ENCODE measurements around the gene ARRB1. TPM values are rescaled to one million over a fixed set of nuclear protein-coding genes. Genes with fewer than 3 reads are reported as not detected.

Gene ARRB1
- total and polyA plus RNA-seq, 2 of the 13 experiments (the other 11 are each of a cell fraction or from before 2014, with no cell fraction given): 22.5 to 35.7 TPM

DNA sequence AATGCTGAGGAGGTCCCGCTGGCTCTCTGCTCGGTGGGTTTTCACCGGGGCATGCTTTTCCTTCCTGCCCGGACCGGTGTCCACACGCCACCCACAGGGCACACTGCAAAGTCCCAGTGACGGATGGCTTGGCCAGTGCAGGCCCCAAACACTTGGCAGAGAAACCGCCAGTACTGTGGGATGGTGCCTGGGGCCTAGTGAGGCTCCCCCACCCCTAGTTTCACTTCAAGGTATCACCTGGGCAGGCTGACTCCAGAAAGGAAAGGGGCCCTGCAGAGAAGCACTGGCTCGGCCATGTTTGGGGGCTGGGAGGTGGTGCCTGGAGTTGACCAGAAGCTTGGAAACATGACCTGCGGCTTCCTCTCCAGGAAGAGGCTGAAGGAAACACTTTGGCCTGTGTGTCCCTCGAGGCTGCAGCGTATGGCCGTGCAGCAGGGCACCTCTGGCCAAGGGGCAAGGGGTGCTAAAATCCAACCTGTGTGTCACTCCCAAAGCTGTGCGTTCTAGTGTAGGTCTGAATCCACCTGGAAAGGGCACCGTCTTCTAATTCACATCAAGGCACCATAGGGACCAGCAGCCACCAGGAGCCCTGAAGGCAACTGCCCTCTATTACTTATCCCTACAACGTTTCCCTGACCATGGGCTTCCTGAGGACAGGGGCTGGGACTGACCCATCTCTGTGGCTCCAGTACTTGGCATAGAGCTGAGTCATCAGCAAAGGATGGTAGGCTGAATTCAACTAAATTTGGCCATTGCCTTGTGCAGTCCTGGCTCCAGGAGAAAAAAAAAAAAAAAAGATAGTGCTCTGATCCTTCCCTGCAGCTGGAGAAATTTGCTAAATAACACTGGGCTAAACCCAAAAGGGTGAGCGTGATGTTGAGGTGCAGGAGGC is 88.3 kb downstream of the ARRB1 start:
- no peak overlapping the region for H3K4me2 ChIP-seq (ENCODE audit: low read depth, low read length)
- H3K9ac ChIP-seq (ENCODE audit: insufficient read depth, low read depth, low read length): no peak overlapping the region
- H3K27ac ChIP-seq (ENCODE audit: extremely low read length, insufficient read depth, low read length): no peak overlapping the region
- H3K4me1 ChIP-seq (ENCODE audit: insufficient read depth, low read length): peaks cover 26% of the 10 kb centered on the region
- intact Hi-C loops (cut with micrococcal nuclease; ENCODE audit: unreplicated experiment): no loop called here
- no peaks in the 10 kb centered on the region for H3K9me3 ChIP-seq (ENCODE audit: low read length)
- ChIA-PET POLR2A (no interaction called here), CTCF (ENCODE audit: low intra/inter-chr PET ratio, low total read pairs) (no interaction called here)
- BruUV-seq (replicated peaks): no TSS peak
- in situ Hi-C loops (cut with HindIII; ENCODE audit: extremely low pct_ligation_motif_present, low pct_unique_long_range_greater_than_20kb): no loop called here
- no peak overlapping the region for H2AFZ ChIP-seq (ENCODE audit: low read length)
- H4K20me1 ChIP-seq (ENCODE audit: insufficient read depth, low read length): no peaks in the 10 kb centered on the region
- 0 out of 5 replicates have a peak, but pooled peaks cover 0 to 3% of the 10 kb centered on the region in 2 experiments for H3K36me3 ChIP-seq (replicated peaks in 1 of 2; ENCODE audit: control insufficient read depth in 1 of 2, insufficient read depth in 2 of 2, low read length in 2 of 2)
- FAIRE-seq (no peak), ATAC-seq (peak; percentile 13), DNase-seq (ENCODE audit: low spot score) (no peak)
- peaks cover 0 to 5% of the 10 kb centered on the region in 2 experiments; a peak in 1 of 5 replicates for H3K27me3 ChIP-seq (ENCODE audit: control insufficient read depth in 1 of 2, insufficient read depth in 2 of 2, low read length in 2 of 2)
- WGBS (ENCODE audit: low lambda C conversion rate): 58% methylated on average over 4 of the region's 17 CpGs
- no peak overlapping the region for H3K4me3 ChIP-seq (replicated peaks in 1 of 3; ENCODE audit: insufficient read depth in 1 of 3, low read depth in 2 of 3, low read length in 3 of 3)
- H3K79me2 ChIP-seq (ENCODE audit: insufficient read depth, low read length): no peaks in the 10 kb centered on the region
- TF ChIP-seq AKAP8 (CRISPR knock-in tag; IDR thresholded peaks at IDR 0.05) (peak; percentile 69; the same call in 1 of the 2 replicates), ZNF124 (CRISPR knock-in tag; IDR thresholded peaks at IDR 0.05) (no peak), AGO2 (optimal IDR thresholded peaks at IDR 0.05; ENCODE audit: low read depth, low read length) (peak; percentile 97), ZNF883 (CRISPR knock-in tag; IDR thresholded peaks at IDR 0.05; ENCODE audit: not compliant biosample characterization) (peak; percentile 15), TAF1 (CRISPR knock-in tag; IDR thresholded peaks at IDR 0.05) (no peak), ZC3H13 (CRISPR knock-in tag; IDR thresholded peaks at IDR 0.05) (peak; percentile 60), KLF9 (CRISPR knock-in tag; IDR thresholded peaks at IDR 0.05; ENCODE audit: low read depth) (no peak), ZNF841 (CRISPR knock-in tag; IDR thresholded peaks at IDR 0.05; ENCODE audit: borderline replicate concordance) (no peak)
- TF ChIP-seq, protein P1, sequence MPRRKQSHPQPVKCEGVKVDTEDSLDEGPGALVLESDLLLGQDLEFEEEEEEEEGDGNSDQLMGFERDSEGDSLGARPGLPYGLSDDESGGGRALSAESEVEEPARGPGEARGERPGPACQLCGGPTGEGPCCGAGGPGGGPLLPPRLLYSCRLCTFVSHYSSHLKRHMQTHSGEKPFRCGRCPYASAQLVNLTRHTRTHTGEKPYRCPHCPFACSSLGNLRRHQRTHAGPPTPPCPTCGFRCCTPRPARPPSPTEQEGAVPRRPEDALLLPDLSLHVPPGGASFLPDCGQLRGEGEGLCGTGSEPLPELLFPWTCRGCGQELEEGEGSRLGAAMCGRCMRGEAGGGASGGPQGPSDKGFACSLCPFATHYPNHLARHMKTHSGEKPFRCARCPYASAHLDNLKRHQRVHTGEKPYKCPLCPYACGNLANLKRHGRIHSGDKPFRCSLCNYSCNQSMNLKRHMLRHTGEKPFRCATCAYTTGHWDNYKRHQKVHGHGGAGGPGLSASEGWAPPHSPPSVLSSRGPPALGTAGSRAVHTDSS (CRISPR knock-in tag; conservative IDR thresholded peaks at IDR 0.05): no peak
- TF ChIP-seq, protein P2, sequence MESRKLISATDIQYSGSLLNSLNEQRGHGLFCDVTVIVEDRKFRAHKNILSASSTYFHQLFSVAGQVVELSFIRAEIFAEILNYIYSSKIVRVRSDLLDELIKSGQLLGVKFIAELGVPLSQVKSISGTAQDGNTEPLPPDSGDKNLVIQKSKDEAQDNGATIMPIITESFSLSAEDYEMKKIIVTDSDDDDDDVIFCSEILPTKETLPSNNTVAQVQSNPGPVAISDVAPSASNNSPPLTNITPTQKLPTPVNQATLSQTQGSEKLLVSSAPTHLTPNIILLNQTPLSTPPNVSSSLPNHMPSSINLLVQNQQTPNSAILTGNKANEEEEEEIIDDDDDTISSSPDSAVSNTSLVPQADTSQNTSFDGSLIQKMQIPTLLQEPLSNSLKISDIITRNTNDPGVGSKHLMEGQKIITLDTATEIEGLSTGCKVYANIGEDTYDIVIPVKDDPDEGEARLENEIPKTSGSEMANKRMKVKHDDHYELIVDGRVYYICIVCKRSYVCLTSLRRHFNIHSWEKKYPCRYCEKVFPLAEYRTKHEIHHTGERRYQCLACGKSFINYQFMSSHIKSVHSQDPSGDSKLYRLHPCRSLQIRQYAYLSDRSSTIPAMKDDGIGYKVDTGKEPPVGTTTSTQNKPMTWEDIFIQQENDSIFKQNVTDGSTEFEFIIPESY (CRISPR knock-in tag; IDR thresholded peaks at IDR 0.05): no peak
- TF ChIP-seq, protein P3, sequence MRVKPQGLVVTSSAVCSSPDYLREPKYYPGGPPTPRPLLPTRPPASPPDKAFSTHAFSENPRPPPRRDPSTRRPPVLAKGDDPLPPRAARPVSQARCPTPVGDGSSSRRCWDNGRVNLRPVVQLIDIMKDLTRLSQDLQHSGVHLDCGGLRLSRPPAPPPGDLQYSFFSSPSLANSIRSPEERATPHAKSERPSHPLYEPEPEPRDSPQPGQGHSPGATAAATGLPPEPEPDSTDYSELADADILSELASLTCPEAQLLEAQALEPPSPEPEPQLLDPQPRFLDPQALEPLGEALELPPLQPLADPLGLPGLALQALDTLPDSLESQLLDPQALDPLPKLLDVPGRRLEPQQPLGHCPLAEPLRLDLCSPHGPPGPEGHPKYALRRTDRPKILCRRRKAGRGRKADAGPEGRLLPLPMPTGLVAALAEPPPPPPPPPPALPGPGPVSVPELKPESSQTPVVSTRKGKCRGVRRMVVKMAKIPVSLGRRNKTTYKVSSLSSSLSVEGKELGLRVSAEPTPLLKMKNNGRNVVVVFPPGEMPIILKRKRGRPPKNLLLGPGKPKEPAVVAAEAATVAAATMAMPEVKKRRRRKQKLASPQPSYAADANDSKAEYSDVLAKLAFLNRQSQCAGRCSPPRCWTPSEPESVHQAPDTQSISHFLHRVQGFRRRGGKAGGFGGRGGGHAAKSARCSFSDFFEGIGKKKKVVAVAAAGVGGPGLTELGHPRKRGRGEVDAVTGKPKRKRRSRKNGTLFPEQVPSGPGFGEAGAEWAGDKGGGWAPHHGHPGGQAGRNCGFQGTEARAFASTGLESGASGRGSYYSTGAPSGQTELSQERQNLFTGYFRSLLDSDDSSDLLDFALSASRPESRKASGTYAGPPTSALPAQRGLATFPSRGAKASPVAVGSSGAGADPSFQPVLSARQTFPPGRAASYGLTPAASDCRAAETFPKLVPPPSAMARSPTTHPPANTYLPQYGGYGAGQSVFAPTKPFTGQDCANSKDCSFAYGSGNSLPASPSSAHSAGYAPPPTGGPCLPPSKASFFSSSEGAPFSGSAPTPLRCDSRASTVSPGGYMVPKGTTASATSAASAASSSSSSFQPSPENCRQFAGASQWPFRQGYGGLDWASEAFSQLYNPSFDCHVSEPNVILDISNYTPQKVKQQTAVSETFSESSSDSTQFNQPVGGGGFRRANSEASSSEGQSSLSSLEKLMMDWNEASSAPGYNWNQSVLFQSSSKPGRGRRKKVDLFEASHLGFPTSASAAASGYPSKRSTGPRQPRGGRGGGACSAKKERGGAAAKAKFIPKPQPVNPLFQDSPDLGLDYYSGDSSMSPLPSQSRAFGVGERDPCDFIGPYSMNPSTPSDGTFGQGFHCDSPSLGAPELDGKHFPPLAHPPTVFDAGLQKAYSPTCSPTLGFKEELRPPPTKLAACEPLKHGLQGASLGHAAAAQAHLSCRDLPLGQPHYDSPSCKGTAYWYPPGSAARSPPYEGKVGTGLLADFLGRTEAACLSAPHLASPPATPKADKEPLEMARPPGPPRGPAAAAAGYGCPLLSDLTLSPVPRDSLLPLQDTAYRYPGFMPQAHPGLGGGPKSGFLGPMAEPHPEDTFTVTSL (CRISPR knock-in tag; IDR thresholded peaks at IDR 0.05; ENCODE audit: borderline replicate concordance): no peak
- TF ChIP-seq, protein P4, sequence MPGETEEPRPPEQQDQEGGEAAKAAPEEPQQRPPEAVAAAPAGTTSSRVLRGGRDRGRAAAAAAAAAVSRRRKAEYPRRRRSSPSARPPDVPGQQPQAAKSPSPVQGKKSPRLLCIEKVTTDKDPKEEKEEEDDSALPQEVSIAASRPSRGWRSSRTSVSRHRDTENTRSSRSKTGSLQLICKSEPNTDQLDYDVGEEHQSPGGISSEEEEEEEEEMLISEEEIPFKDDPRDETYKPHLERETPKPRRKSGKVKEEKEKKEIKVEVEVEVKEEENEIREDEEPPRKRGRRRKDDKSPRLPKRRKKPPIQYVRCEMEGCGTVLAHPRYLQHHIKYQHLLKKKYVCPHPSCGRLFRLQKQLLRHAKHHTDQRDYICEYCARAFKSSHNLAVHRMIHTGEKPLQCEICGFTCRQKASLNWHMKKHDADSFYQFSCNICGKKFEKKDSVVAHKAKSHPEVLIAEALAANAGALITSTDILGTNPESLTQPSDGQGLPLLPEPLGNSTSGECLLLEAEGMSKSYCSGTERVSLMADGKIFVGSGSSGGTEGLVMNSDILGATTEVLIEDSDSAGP (CRISPR knock-in tag; IDR thresholded peaks at IDR 0.05; ENCODE audit: borderline replicate concordance): peak; percentile 48; the same call in 1 of the 2 replicates
